SU-DHL-6 (cell line): ENCODE results near the gene ALOX5.
"Not testable (repeated sequence)": the region's sequence is repeated elsewhere in the genome, so short reads cannot be mapped to it uniquely, and the experiment has no call there.

Source experiments
- H2AFZ ChIP-seq: fragments of 200-600 bp; sonication (generic); 2 replicates; pipeline ENCODE4 v1.6.1; 2014; ENCODE audit warnings: low read depth, mild to moderate bottlenecking, moderate library complexity, mixed read lengths, antibody characterized with exemption, low read length; ENCODE audit not compliant: severe bottlenecking
- H3F3A ChIP-seq: fragments of 200-600 bp; shearing (Covaris generic); 2 replicates; pipeline ENCODE4 v1.6.0; 2016; ENCODE audit warnings: antibody characterized with exemption, mild to moderate bottlenecking; ENCODE audit not compliant: insufficient read depth
- H3K27ac ChIP-seq: fragments of 200-600 bp; sonication (generic); 2 replicates; pipeline ENCODE4 v1.5.1; 2016; ENCODE audit warnings: low read depth, mild to moderate bottlenecking, low read length, moderate library complexity, mixed read lengths
- H3K27me3 ChIP-seq: fragments of 200-600 bp; sonication (generic), shearing (Covaris generic); 2 replicates; pipeline ENCODE4 v1.6.0; 2014; ENCODE audit warnings: mild to moderate bottlenecking, low read length
- H3K36me3 ChIP-seq: fragments of 200-600 bp; sonication (generic); 2 replicates; pipeline ENCODE4 v1.6.1; 2014; ENCODE audit warnings: mild to moderate bottlenecking, low read length, mixed read lengths
- H3K4me2 ChIP-seq: fragments of 300-600, 200-600 bp; shearing (Covaris generic), sonication (generic); 2 replicates; pipeline ENCODE4 v1.6.0; 2014; ENCODE audit warnings: low read length, low read depth, mild to moderate bottlenecking; ENCODE audit not compliant: poor library complexity, severe bottlenecking
- H3K4me3 ChIP-seq: fragments of 200-600 bp; sonication (generic); 2 replicates; pipeline ENCODE4 v1.5.1; 2014; ENCODE audit warnings: antibody characterized with exemption, low read length, mild to moderate bottlenecking, mixed read lengths; ENCODE audit not compliant: insufficient read depth, poor library complexity, severe bottlenecking
- H3K79me2 ChIP-seq: fragments of 200-600 bp; sonication (generic); 2 replicates; pipeline ENCODE4 v1.6.1; 2014; ENCODE audit warnings: mild to moderate bottlenecking, low read length, moderate library complexity; ENCODE audit not compliant: insufficient read depth
- H3K9ac ChIP-seq: fragments of 200-600 bp; sonication (generic); 2 replicates; pipeline ENCODE4 v1.7.0; 2014; ENCODE audit warnings: mild to moderate bottlenecking, low read length
- H3K9me2 ChIP-seq: fragments of 200-600 bp; sonication (generic); replicated peaks from 2 replicates; pipeline ENCODE4 v1.6.1; 2014; ENCODE audit warnings: low read length; ENCODE audit not compliant: insufficient read depth
- H3K9me3 ChIP-seq: fragments of 200-600 bp; sonication (generic); 2 replicates; pipeline ENCODE4 v1.6.1; 2014; ENCODE audit warnings: low read length, mixed read lengths; ENCODE audit not compliant: insufficient read depth
- H4K20me1 ChIP-seq: fragments of 200-600 bp; sonication (generic); 2 replicates; pipeline ENCODE4 v1.6.1; 2014; ENCODE audit warnings: low read depth, mild to moderate bottlenecking, antibody characterized with exemption, low read length, moderate library complexity, mixed read lengths
- CTCF ChIP-seq: fragments of 200-600 bp; sonication (generic); IDR thresholded peaks from one replicate; pipeline ENCODE4 v1.5.1; 2017; ENCODE audit warnings: antibody characterized with exemption, mild to moderate bottlenecking, low read length, moderate library complexity; ENCODE audit not compliant: insufficient read depth, poor library complexity, severe bottlenecking
- EZH2phosphoT487 ChIP-seq: fragments of 200-600 bp; sonication (generic), shearing (Covaris generic); conservative IDR thresholded peaks from 2 replicates; pipeline ENCODE4 v1.6.1; 2018; ENCODE audit warnings: mild to moderate bottlenecking, antibody characterized with exemption, low read length, moderate library complexity, mixed read lengths

Gene ALOX5

GRCh38 chr10:45367643-45368042 is 6.4 kb upstream of the ALOX5 start:
- Histone ChIP-seq H3K27ac (peak overlapping the region; percentile 97), H3K4me2 (peak overlapping the region; percentile 93), H3F3A (peaks cover 48% of the 10 kb centered on the region), H3K79me2 (peaks cover 30% of the 10 kb centered on the region; the same call in 1 of the 2 replicates)
- not testable (repeated sequence) for H3K9me2 ChIP-seq, H3K4me3 ChIP-seq, H3K9ac ChIP-seq, H3K36me3 ChIP-seq, H2AFZ ChIP-seq, H3K27me3 ChIP-seq, H4K20me1 ChIP-seq, H3K9me3 ChIP-seq

- no peaks in the 10 kb centered on the region for H3K27me3 ChIP-seq
- H3K9ac ChIP-seq: peak overlapping the region; percentile 53
- H3K9me2 ChIP-seq: no peaks in the 10 kb centered on the region
- no peaks in the 10 kb centered on the region for H4K20me1 ChIP-seq
- H3K9me3 ChIP-seq: no peaks in the 10 kb centered on the region
- peaks cover 32% of the 10 kb centered on the region; the same call in 1 of the 2 replicates for H3K79me2 ChIP-seq
- H3K36me3 ChIP-seq: no peaks in the 10 kb centered on the region
- H3K27ac ChIP-seq: peak overlapping the region; percentile 97
- H3F3A ChIP-seq: peaks cover 48% of the 10 kb centered on the region
- no peak overlapping the region for H2AFZ ChIP-seq
- peak overlapping the region; percentile 51 for H3K4me3 ChIP-seq
- H3K4me2 ChIP-seq: peak overlapping the region; percentile 93
- no peak for TF ChIP-seq EZH2phosphoT487
- no peak for TF ChIP-seq CTCF
These were observed 5.8 kb upstream of the ALOX5 start for GRCh38 chr10:45368181-45368580.

- no peaks in the 10 kb centered on the region for H3K9me2 ChIP-seq
- TF ChIP-seq CTCF (no peak), EZH2phosphoT487 (no peak)
- no peaks in the 10 kb centered on the region for H3K27me3 ChIP-seq
- peak overlapping the region; percentile 93 for H3K4me2 ChIP-seq
- H3K9me3 ChIP-seq: no peaks in the 10 kb centered on the region
- peak overlapping the region; percentile 87 for H3K9ac ChIP-seq
- no peaks in the 10 kb centered on the region for H3K36me3 ChIP-seq
- H3K79me2 ChIP-seq: peaks cover 51% of the 10 kb centered on the region
- peak overlapping the region; percentile 51 for H3K4me3 ChIP-seq
- peaks cover 48% of the 10 kb centered on the region for H3F3A ChIP-seq
- H3K27ac ChIP-seq: peak overlapping the region; percentile 97
- no peaks in the 10 kb centered on the region for H4K20me1 ChIP-seq
- H2AFZ ChIP-seq: no peak overlapping the region
These were observed 3.6 kb upstream of the ALOX5 start for GRCh38 chr10:45370202-45370955.

GRCh38 chr10:45371560-45371959 is 2.5 kb upstream of the ALOX5 start:
- no peak overlapping the region for H2AFZ ChIP-seq
- H3K27ac ChIP-seq: peak overlapping the region; percentile 97
- H3K4me2 ChIP-seq: peak overlapping the region; percentile 93
- TF ChIP-seq EZH2phosphoT487 (no peak), CTCF (no peak)
- H3K27me3 ChIP-seq: no peaks in the 10 kb centered on the region
- H3K9me3 ChIP-seq: no peaks in the 10 kb centered on the region
- H3K9ac ChIP-seq: peak overlapping the region; percentile 87
- peaks cover 3% of the 10 kb centered on the region; the same call in 1 of the 2 replicates for H4K20me1 ChIP-seq
- peak overlapping the region; percentile 63 for H3K4me3 ChIP-seq
- no peaks in the 10 kb centered on the region for H3K9me2 ChIP-seq
- H3K79me2 ChIP-seq: peaks cover 61% of the 10 kb centered on the region
- H3F3A ChIP-seq: peaks cover 50% of the 10 kb centered on the region
- peaks cover 2% of the 10 kb centered on the region for H3K36me3 ChIP-seq
